Breast epithelium (tissue), 3 donors: ENCODE data around the gene DYSF.

Experiments used
- CTCF ChIP-seq, 3 donors: fragments of 450-650 bp; IDR thresholded peaks; one replicate each; pipeline ENCODE4 v1.5.1; 2016 to 2017; ENCODE audit warnings: antibody characterized with exemption in 3 of 3, mild to moderate bottlenecking in 3 of 3, moderate library complexity in 3 of 3
- POLR2A ChIP-seq: fragments of 450-650 bp; IDR thresholded peaks from one replicate; pipeline ENCODE4 v1.6.1; 2016; ENCODE audit warnings: antibody characterized with exemption, mild to moderate bottlenecking, moderate library complexity
- POLR2AphosphoS5 ChIP-seq, 3 donors: sonication (generic); formaldehyde crosslinking; IDR thresholded peaks; one replicate each; pipeline ENCODE4 v1.6.1; 2017; ENCODE audit warnings: antibody characterized with exemption in 3 of 3

GRCh38 chr2:71563872-71564271 is 110.5 kb downstream of the DYSF start:
- TF ChIP-seq POLR2AphosphoS5 (IDR thresholded peaks at IDR 0.05) (no peak), CTCF (IDR thresholded peaks at IDR 0.05) (no peak), POLR2A (no peak)
